GM10266 (cell line): ENCODE data around the gene PCDHB2.

Experiments used
- DNase-seq: peaks from one replicate; pipeline ENCODE4 v3.0.0; 2012; ENCODE audit errors: extremely low spot score
- TF ChIP-seq, protein P1 (sequence below): IDR thresholded peaks from 2 replicates; pipeline ENCODE4 v1.5.1; 2012; ENCODE audit warnings: mild to moderate bottlenecking, low read depth; ENCODE audit not compliant: control insufficient read depth, insufficient read depth; ENCODE audit errors: missing control alignments

Gene PCDHB2

DNA sequence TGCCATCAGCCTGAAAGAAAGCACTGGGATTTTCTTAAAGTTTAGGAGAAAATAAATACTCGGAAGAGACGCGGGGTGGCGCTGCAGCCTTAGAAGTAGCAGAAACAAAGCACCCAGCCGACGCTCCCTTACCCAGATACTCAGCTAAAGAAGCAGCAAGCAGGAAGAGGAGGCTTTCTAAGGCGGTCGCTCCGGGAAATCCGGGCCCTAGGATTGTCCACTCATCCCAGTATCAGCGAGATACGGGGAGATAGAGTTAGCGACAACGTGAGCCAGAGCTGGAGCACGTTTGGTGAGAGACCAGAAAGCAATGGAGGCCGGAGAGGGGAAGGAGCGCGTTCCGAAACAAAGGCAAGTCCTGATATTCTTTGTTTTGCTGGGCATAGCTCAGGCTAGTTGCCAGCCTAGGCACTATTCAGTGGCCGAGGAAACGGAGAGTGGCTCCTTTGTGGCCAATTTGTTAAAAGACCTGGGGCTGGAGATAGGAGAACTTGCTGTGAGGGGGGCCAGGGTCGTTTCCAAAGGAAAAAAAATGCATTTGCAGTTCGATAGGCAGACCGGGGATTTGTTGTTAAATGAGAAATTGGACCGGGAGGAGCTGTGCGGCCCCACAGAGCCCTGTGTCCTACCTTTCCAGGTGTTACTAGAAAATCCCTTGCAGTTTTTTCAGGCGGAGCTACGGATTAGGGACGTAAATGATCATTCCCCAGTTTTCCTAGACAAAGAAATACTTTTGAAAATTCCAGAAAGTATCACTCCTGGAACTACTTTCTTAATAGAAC lies at the start of gene PCDHB2:
Gene PCDHB2, plus strand, starts transcription at position 135 of the 782 bp plus-strand sequence. Its CDS starts 176 bp downstream, at position 311.
- TF ChIP-seq, protein P1, sequence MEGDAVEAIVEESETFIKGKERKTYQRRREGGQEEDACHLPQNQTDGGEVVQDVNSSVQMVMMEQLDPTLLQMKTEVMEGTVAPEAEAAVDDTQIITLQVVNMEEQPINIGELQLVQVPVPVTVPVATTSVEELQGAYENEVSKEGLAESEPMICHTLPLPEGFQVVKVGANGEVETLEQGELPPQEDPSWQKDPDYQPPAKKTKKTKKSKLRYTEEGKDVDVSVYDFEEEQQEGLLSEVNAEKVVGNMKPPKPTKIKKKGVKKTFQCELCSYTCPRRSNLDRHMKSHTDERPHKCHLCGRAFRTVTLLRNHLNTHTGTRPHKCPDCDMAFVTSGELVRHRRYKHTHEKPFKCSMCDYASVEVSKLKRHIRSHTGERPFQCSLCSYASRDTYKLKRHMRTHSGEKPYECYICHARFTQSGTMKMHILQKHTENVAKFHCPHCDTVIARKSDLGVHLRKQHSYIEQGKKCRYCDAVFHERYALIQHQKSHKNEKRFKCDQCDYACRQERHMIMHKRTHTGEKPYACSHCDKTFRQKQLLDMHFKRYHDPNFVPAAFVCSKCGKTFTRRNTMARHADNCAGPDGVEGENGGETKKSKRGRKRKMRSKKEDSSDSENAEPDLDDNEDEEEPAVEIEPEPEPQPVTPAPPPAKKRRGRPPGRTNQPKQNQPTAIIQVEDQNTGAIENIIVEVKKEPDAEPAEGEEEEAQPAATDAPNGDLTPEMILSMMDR, result no peak
- DNase-seq, result no peak

DNA sequence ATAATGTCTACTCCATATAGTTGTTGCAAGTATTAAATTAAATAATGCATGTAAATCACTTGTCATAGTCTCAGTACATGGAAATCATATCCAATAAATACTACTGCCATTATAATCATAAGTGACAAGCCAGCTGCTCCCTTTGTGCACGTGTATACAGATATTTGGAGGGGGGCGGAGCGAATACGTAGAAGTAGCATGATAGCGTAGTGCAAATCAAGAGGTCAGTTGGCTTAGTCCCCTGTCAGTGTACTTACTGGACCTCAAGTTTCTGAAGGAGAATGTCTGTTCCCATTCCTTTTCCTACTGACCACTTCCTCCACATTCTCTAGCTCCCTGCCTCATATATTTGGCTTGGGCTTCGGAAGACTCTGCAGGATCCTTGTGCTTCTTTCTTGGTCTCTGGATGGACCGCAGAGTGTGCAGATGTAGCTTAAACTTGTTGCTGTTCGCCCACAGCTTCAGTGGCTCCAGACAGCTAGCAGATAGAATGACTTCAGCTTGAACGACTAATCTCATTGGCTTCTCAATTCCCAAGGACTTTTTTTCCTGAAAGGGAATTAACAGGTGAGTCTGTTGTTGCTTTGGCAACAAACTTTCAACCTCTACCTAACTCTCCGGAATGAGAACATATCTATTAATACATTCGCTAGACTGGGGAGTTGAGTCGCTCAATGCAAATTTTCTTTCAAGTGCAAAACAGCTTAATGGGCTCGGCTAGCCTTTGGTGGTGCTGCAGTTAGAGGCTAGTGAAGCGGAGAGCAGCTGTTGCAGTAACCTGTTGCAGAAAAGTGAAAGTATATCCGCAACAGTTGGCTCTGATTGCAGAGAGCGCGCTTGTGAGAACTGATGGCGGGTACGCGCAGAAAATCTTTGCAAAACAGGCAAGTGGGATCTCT lies 43.5 kb upstream of the PCDHB2 start, which contains the start of gene PCDHB1:
Gene PCDHB1, plus strand, starts transcription at position 753 of the 899 bp plus-strand sequence. Its CDS starts 97 bp downstream, at position 850.
- DNase-seq, result no peak
- TF ChIP-seq, protein P1, result no peak

DNA sequence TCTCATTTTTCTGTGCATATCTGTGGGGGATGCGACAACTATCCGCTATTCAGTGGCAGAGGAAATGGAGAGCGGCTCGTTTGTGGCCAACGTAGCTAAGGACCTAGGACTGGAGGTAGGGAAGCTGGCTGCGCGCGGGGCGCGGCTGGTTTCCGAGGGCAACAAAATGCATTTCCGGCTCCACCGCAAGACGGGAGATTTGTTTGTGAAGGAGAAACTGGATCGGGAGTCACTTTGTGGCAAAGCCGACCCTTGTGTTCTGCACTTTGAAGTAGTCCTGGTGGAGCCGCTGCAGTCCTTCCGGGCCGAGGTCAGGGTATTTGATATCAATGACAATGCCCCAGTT lies 42.9 kb upstream of the PCDHB2 start:
- TF ChIP-seq, protein P1, result no peak
- no peak for DNase-seq

DNA sequence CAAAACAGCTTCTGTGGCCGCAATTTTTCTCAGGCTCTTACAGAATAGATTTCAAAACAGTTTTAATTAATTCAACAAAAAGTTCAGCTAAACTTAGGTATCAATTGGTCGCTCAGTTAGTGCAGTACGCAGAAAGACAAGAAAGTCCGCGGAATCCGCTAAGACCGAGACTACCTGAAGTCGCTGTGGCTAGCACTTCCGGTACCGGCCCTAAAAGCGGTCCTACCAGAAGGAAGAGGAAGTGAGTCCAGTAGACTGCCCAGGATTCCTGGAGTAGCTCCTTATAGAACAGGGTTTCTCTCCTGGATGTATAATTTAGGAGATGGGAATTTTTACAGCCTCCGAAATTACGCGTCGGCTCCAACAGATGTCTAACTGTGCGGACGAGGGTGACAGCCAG lies 16.6 kb upstream of the PCDHB2 start:
- TF ChIP-seq, protein P1, result no peak
- DNase-seq, result no peak

DNA sequence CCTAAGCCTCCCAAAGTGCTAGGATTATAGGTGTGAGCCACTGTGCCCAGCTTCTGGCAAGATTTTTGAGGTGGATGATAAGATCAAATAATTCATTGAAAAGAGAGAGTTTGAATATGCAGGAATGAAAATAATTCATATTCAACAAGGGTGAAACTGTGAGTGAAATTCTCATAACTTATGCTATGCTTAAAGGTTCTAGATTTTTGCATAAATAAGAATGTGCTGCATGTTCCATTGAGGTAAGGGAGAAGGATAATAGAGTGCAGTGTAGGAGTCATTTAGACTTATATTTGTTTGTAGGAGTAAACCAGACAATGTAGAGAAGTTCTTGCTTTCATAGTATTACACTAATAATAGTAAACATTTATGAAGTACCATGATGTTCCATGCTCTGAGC lies 12.2 kb upstream of the PCDHB2 start:
- TF ChIP-seq, protein P1, result no peak
- no peak for DNase-seq

DNA sequence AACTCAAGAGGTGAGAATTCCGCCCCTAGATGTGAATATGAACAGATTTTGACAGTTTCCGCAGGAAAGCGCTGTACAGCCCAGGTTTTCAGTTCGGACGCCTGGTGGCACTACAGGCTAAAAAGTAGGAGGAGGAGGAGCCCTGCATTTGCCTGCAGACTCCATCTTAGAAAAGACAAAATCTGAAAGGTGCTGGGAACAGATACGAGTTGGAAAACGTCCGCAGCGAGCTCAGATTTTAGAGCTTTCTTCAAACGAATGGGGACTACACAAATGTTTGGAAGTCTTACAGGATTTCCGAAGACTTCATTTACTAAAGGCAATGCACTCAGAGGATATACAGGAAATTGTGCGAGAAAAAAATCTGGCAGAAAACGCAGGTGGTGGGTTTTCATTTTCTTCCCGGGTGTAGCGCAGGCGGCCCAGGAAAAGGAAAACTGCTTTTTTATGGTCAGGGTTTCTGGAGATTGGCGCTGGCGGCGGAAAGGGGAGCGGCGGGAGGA lies 9.9 kb upstream of the PCDHB2 start:
- no peak for DNase-seq
- TF ChIP-seq, protein P1, result no peak
